CD4-positive, alpha-beta T cell (primary cell): ENCODE data around the gene SNCAIP. TPM values are rescaled to one million over a fixed set of nuclear protein-coding genes. Genes with fewer than 3 reads are reported as not detected.

Experiments
- ATAC-seq: fragments of 200-7000 bp; cut with Tn5 transposase; one replicate; pipeline ENCODE4 v1.10.0; 2022; ENCODE audit warnings: mild to moderate bottlenecking; ENCODE audit not compliant: poor library complexity
- CTCF ChIA-PET: fragments of 350-600 bp; sonication (Branson Sonifier 250); formaldehyde crosslinking; loops from one replicate; lab custom pipeline; 2021; ENCODE audit warnings: antibody characterized with exemption, inconsistent platforms; lab: Charles Lee
- POLR2A ChIA-PET: fragments of 350-600 bp; sonication (Branson Sonifier 250); formaldehyde crosslinking; loops from one replicate; lab custom pipeline; 2021; ENCODE audit warnings: antibody characterized with exemption, inconsistent platforms; lab: Charles Lee
- DNase-seq, 14 experiments: peaks; one replicate each; pipeline ENCODE4 v3.0.0-alpha.2; 2013 to 2020; ENCODE audit warnings: mixed read lengths in 2 of 14
- H3K27ac ChIP-seq, 2 donors: one replicate each; pipeline versions ENCODE4 v1.5.1 to v1.7.0; 2013; ENCODE audit warnings: low read length in 2 of 2, low read depth in 1 of 2, mild to moderate bottlenecking in 1 of 2
- H3K27me3 ChIP-seq, 2 experiments: 1 replicate in 1 of 2; 2 replicates in 1 of 2; pipeline versions ENCODE4 v1.6.1 to v1.7.0; 2013; ENCODE audit warnings: low read length in 2 of 2, control low read depth in 1 of 2, mild to moderate bottlenecking in 1 of 2, moderate library complexity in 1 of 2; ENCODE audit not compliant: insufficient read depth in 2 of 2, control insufficient read depth in 1 of 2
- H3K36me3 ChIP-seq: one replicate; pipeline ENCODE4 v1.6.1; 2013; ENCODE audit warnings: low read length, control low read depth; ENCODE audit not compliant: insufficient read depth
- H3K4me1 ChIP-seq: one replicate; pipeline ENCODE4 v1.6.1; 2013; ENCODE audit warnings: low read length, control low read depth; ENCODE audit not compliant: insufficient read depth
- H3K4me3 ChIP-seq: one replicate; pipeline ENCODE4 v1.5.1; 2013; ENCODE audit warnings: mild to moderate bottlenecking, low read length, moderate library complexity
- H3K9me3 ChIP-seq, 2 experiments: 1 replicate in 1 of 2; 2 replicates in 1 of 2; pipeline versions ENCODE4 v1.6.1 to v1.7.0; 2013; ENCODE audit warnings: low read length in 2 of 2, mild to moderate bottlenecking in 2 of 2, control low read depth in 1 of 2, moderate library complexity in 1 of 2; ENCODE audit not compliant: control insufficient read depth in 1 of 2, insufficient read depth in 1 of 2
- H3K27ac Mint-ChIP-seq: one replicate; pipeline ENCODE4 v1.8.0; 2020; ENCODE audit warnings: mixed read lengths
- H3K27me3 Mint-ChIP-seq: one replicate; pipeline ENCODE4 v1.8.0; 2021; ENCODE audit warnings: mixed read lengths
- H3K36me3 Mint-ChIP-seq: one replicate; pipeline ENCODE4 v1.8.0; 2021; ENCODE audit warnings: low read depth, mixed read lengths
- H3K4me1 Mint-ChIP-seq: one replicate; pipeline ENCODE4 v1.8.0; 2021; ENCODE audit warnings: low read depth, mixed read lengths
- H3K4me3 Mint-ChIP-seq: one replicate; pipeline ENCODE4 v1.8.0; 2020; ENCODE audit warnings: mild to moderate bottlenecking, mixed read lengths
- H3K9me3 Mint-ChIP-seq: one replicate; pipeline ENCODE4 v1.8.0; 2020; ENCODE audit warnings: mixed read lengths
- CTCF ChIP-seq: fragments of 200-600 bp; IDR thresholded peaks from one replicate; pipeline ENCODE4 v1.8.0; 2022; ENCODE audit warnings: antibody characterized with exemption, mild to moderate bottlenecking
- intact Hi-C, 2 experiments: fragments of 100-400 bp; cut with DNase I in 1 of 2; cut with micrococcal nuclease in 1 of 2; formaldehyde crosslinking; loops; one replicate each; pipeline versions ENCODE4 v1.15.1 to v1.9.0; 2023 to 2025; cut with DNase I, micrococcal nuclease
- total RNA-seq, 174 experiments: library from RNA in 2 of 174; stranded (reverse) in 2 of 174; gene quantifications; one replicate each; pipeline ENCODE4 v1.2.3 and lab custom pipeline; 2021 to 2026

The SNCAIP gene
- total RNA-seq, 2 experiments from 2014 or later = not detected

GRCh38 chr5:122436615-122437014, 124.6 kb downstream of the SNCAIP start:
- DNase-seq (no peak), ATAC-seq (no peak)
- Mint-ChIP-seq H3K9me3 (no peaks in the 10 kb centered on the region), H3K4me3 (no peak overlapping the region), H3K27ac (no peak overlapping the region), H3K36me3 (no peaks in the 10 kb centered on the region), H3K4me1 (no peaks in the 10 kb centered on the region), H3K27me3 (no peaks in the 10 kb centered on the region)
- ChIA-PET POLR2A (no interaction called here), CTCF (no interaction called here)
- H3K27me3 ChIP-seq = no peaks in the 10 kb centered on the region
- TF ChIP-seq CTCF = no peak
- H3K9me3 ChIP-seq = peaks cover 0 to 4% of the 10 kb centered on the region in 2 experiments
- no peaks in the 10 kb centered on the region for H3K36me3 ChIP-seq
- intact Hi-C loops = no loop called here
- no peak overlapping the region for H3K4me3 ChIP-seq
- no peaks in the 10 kb centered on the region for H3K4me1 ChIP-seq
- H3K27ac ChIP-seq = no peak overlapping the region

GRCh38 chr5:122439645-122440044, 127.6 kb downstream of the SNCAIP start:
- no peaks in the 10 kb centered on the region for H3K27me3 Mint-ChIP-seq

GRCh38 chr5:122442938-122443337, 130.9 kb downstream of the SNCAIP start:
- Mint-ChIP-seq H3K36me3 (no peaks in the 10 kb centered on the region), H3K27ac (no peak overlapping the region), H3K27me3 (no peaks in the 10 kb centered on the region), H3K4me1 (no peaks in the 10 kb centered on the region), H3K4me3 (no peak overlapping the region), H3K9me3 (no peaks in the 10 kb centered on the region)
- no peak for ATAC-seq
- H3K36me3 ChIP-seq = no peaks in the 10 kb centered on the region
- H3K27me3 ChIP-seq = no peaks in the 10 kb centered on the region
- POLR2A ChIA-PET = no interaction called here
- H3K4me3 ChIP-seq = no peak overlapping the region
- intact Hi-C loops = no loop called here
- H3K27ac ChIP-seq = no peak overlapping the region
- peaks cover 0 to 4% of the 10 kb centered on the region in 2 experiments for H3K9me3 ChIP-seq
- DNase-seq = no peak
- TF ChIP-seq CTCF = no peak
- H3K4me1 ChIP-seq = no peaks in the 10 kb centered on the region
- CTCF ChIA-PET = no interaction called here

More at GRCh38 chr5:122439645-122440044, 127.6 kb downstream of the SNCAIP start:
- no peak overlapping the region for H3K27ac Mint-ChIP-seq
- Histone ChIP-seq H3K4me3 (no peak overlapping the region), H3K27me3 (no peaks in the 10 kb centered on the region), H3K27ac (no peak overlapping the region), H3K36me3 (no peaks in the 10 kb centered on the region), H3K9me3 (peaks cover 0 to 4% of the 10 kb centered on the region in 2 experiments), H3K4me1 (no peaks in the 10 kb centered on the region)
- no peaks in the 10 kb centered on the region for H3K4me1 Mint-ChIP-seq
- no peak for TF ChIP-seq CTCF
- CTCF ChIA-PET = no interaction called here
- POLR2A ChIA-PET = no interaction called here
- no peaks in the 10 kb centered on the region for H3K36me3 Mint-ChIP-seq
- H3K4me3 Mint-ChIP-seq = no peak overlapping the region
- no peaks in the 10 kb centered on the region for H3K9me3 Mint-ChIP-seq
- no peak for ATAC-seq
- no peak for DNase-seq
- intact Hi-C loops = no loop called here
